CD4-positive, alpha-beta T cell treated with Interleukin-15 for 1 hour (primary cell): ENCODE results near the gene FRMPD1.
A peak's percentile ranks its signal among the peaks of the same experiment; 100 is the strongest.
"Not testable (repeated sequence)": the region's sequence is repeated elsewhere in the genome, so short reads cannot be mapped to it uniquely, and the experiment has no call there.

Experiments
- DNase-seq: peaks from one replicate; pipeline ENCODE4 v3.0.0-alpha.2; 2020

Gene FRMPD1

GRCh38 chr9:37745970-37746369, 95.2 kb downstream of the FRMPD1 start:
- no peak for DNase-seq

DNA sequence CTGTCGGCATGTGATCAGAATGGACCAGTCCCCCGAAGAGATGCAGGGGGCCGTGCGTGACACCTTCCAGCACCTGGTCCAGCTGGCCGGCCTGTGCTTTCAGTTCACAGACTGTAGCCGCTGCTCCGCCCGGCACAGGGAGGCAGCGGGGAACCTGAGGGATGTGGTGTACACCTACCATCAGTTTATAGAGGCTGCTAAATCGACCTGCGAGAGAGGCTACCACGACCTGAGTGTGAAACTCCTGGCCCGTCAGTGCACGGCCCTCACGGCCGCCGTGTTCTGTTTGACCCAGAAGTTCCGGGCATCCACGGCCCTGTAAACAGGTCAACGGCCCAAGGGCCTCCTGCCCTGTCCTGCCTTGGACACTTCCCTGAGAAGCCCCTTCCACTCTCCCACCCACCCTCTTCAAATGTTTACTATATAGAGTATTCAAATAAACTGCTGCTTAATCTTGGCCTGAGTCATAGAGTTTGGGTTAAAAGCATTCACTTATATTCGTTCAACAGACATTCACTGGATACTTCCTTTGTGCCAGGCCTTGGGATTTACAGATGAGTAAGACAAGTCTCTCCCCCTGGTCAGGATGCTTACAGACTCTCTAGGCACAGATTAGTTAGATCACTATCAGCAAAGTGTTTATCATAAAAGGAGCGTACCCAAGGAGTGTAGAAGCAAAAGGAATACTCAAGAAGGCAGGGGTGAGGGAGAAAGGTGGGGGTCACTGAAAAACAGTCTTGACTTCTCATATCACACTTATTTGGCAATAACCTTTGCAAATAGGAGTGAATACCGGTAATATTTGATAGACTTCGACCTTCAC, 95.9 kb downstream of the FRMPD1 start:
- DNase-seq = no peak

- DNase-seq = peak; percentile 50
These were observed 96.6 kb downstream of the FRMPD1 start for GRCh38 chr9:37747271-37747753.

DNA sequence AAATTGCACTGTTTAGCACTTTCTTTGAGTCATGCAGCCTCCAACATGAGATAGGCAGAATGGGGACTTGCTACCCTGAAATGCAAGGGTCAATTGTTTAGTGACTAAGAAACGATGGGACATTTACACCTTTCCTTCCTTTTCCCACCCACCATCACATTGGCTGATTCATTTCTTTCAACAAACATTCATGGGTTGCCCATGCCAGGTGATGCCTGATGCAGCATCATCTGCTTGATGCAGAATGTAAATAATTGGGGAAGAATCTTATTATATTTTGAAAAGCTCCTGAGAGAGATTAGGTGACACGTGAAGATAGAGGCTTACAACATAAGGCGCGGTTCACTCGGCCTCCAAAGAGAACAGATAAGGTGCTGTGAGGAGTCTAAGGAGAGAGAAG, 98.4 kb downstream of the FRMPD1 start:
- no peak for DNase-seq

- no peak for DNase-seq
These were observed 100.4 kb downstream of the FRMPD1 start for GRCh38 chr9:37751186-37751585.

DNA sequence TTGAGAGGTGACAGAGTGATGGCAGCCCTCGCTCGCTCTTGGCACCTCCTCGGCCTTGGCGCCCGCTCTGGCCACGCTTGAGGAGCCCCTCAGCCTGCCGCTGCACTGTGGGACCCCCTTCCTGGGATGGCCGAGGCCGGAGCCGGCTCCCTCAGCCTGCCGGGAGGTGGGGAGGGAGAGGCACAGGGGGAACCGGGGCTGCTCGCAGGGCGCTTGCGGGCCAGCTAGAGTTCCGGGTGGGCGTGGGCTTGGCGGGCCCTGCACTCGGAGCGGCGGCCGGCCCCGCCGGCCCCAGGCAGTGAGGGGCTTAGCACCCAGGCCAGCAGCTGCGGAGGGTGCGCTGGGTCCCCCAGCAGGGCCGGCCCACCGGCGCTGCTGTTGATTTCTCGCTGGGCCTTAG, 101.0 kb downstream of the FRMPD1 start:
- DNase-seq = not testable (repeated sequence)

DNA sequence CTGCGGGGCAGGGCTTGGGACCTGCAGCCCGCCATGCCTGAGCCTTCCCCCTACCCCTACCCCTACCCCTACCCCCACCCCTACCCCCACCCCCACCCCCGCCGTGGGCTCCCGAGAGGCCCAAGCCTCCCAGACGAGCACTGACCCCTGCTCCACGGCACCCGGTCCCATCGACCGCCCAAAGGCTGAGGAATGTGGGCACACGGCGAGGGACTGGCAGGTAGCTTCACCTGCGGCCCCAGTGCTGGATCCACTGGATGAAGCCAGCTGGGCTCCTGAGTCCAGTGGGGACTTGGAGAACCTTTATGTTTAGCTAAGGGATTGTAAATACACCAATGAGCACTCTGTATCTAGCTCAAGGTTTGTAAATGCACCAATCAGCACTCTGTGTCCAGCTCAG, 101.4 kb downstream of the FRMPD1 start:
- DNase-seq = not testable (repeated sequence)

DNA sequence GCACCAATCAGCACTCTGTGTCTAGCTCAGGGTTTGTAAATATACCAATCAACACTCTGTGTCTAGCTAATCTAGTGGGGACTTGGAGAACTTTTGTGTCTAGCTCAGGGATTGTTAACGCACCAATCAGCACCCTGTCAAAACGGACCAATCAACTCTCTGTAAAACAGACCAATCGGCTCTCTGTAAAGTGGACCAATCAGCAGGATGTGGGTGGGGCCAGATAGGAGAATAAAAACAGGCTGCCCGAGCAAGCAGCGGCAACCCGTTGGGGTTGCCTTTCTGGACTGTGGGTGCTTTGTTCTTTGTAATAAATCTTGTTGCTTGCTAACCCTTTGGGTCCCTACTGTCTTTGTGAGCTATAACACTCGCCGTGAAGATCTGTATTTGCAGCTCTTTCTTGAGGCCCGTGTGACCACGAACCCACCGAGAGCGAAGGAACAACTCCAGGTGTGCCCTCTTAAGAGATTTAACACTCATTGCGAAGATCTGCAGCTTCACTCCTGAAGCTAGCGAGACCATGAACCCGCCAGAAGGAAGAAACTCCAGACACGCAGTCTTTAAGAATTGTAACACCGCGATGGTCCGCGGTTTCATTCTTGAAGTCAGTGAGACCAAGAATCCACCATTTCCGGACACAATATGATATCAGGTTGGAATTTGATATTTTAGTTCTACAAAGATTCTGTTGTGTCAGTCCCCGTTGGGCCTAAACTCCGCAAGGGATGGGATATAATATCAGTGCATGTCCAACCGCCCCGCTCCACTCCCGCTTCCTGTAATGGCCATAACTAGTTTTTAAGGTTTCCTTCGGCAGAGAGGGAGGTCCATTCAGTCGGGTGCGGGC, 102.1 kb downstream of the FRMPD1 start:
- no peak for DNase-seq

DNA sequence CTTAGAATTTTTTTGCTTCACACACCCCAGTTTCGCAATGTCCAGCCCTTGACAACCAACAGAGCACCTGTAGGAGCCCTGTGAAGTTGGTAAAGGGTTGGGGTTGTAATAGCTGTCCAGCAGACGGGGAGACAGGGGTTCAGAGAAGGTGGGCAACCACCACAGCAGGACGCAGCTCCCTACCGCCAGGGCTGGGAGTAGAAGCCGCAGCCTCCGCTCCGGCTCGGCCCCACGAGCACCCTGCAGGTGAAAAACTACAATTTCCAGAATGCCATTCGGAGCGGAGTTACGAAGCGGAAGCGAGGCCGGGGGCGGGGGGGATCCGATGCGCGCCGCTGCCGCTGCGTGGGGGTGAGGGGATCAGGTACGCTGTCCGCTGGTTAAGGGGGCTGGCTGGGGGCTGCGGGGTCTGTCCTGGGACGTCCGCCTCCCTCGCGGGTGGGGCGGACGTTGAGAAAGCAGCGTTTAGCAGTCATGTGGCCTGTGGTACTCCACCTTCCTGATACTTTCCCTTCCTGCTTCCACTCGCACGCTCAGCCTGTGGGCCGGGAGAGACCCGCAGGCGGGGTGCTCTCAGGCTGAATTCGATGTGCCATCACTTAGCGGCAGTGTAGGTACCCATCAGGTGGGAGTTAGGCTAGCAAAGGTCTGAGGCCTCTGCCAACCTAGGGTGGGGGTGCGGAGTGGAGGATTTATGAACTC, 102.9 kb downstream of the FRMPD1 start, which contains the start of gene TRMT10B:
Gene TRMT10B (plus strand): TSS at position 317 of the 702 bp plus-strand sequence. CDS start 8,127 bp downstream, outside the sequence.
- peak; percentile 71 for DNase-seq

DNA sequence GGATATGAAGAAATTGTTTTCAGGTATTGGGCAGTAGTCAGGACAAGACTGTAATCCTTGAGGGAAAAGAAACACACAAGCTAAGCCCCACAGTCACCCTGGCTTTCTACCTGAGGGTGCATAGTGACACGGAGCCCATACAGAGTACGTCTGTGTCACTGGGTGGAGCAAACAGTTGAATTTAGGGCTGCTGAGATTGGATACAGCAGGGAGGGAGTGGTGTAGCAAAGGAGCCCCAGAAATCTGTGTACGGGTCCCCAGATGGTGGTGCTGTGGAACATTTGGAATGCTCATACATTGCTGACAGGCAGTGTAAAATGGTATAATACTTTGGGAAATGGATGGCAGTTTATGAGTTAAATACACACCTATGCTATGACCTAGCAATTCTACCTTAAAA, 108.0 kb downstream of the FRMPD1 start:
- no peak for DNase-seq

- no peak for DNase-seq
These were observed 109.8 kb downstream of the FRMPD1 start for GRCh38 chr9:37760416-37761161.

DNA sequence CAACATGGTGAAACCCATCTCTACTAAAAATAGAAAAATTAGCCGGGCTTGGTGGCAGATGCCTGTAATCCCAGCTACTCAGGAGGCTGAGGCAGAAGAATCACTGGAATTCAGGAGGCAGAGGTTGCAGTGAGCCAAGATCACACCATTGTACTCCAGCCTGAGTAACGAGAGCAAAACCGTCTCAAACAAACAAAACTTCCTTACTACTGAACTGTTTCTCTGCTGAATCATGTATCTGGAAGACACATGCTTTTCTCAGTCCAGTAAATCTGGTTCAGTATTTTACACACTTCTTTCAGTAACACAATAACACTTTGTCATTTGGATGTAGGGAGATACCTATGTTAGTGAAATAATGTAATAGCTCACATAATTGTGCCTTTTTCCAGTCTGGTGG, 110.8 kb downstream of the FRMPD1 start:
- no peak for DNase-seq

DNA sequence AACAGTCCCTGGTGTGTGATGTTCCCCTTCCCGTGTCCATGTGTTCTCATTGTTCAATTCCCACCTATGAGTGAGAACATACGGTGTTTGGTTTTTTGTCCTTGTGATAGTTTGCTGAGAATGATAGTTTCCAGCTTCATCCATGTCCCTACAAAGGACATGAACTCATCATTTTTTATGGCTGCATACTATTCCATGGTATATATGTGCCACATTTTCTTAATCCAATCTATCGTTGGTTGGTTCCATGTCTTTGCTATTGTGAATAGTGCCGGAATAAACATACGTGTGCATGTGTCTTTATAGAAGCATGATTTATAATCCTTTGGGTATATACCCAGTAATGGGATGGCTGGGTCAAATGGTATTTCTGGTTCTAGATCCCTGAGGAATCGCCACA, 114.5 kb downstream of the FRMPD1 start:
- DNase-seq = not testable (repeated sequence)

DNA sequence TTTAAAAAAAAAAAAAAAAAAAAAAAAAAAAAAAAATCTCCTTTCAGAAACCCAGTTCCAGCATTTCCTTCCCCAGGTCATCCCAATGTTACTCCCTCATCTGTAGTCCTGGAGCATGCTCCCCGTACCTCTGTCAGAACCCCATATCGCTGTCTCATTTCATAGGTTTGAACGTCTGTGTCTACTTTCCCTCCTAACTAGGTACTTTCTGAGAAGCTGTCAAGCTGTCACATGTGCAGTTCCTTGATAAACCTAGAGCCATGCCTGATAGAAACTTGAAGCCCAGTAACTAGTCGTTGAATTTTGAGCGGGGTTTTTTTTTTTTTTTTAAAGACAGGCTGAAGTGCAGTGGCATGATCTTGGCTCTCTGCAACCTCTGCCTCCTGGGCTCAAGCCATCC, 118.6 kb downstream of the FRMPD1 start:
- DNase-seq = no peak

- no peak for DNase-seq
These were observed 119.2 kb downstream of the FRMPD1 start for GRCh38 chr9:37769995-37770394.

- no peak for DNase-seq
These were observed 124.6 kb downstream of the FRMPD1 start for GRCh38 chr9:37775216-37775919.

- no peak for DNase-seq
These were observed 125.6 kb downstream of the FRMPD1 start for GRCh38 chr9:37776328-37776727.

GRCh38 chr9:37778534-37778933, 127.8 kb downstream of the FRMPD1 start:
- no peak for DNase-seq

GRCh38 chr9:37784291-37784615, 133.5 kb downstream of the FRMPD1 start:
- no peak for DNase-seq

DNA sequence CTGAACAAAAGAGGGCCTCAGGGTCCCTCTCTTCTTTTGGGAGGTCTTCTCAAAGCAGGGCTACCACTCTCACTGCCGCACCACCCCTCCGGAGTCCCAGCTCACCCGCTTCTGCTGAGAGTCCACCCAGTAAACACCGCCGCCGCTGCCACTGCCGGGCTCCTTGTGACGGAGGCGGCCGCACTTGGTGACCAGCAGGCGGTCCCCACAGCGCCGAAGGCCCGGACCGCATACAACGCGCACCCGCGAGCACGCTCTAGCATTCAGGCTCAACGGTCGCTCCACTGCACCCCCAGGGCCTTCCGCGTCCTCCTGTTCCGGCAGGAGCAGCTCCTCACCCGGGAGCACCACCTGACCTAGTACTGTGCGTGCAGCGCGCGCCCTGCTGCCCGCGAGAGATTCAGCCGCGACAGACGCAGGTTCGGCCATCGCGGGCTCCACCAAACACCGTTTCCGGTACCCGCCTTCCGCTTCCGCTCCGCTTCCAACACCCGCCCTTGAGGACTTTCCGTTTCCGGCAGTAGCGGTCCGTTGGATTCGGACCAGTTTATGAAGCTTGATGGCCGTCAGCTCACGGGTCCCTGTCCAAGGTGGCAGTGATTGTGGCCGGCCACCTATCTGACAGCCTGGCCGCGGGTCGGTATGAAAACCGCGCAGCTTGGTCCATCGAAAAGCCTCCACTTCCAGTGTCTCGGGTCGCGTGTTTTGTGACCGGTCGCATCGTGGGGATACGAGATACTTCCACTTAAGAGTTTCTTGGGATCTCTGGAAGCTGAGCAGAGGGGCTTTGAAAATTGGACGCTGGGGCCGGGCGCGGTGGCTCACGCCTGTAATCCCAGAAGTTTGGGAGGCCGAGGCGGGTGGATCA, 134.1 kb downstream of the FRMPD1 start, which contains the start of gene EXOSC3:
Gene EXOSC3 (minus strand): TSS at position 449 of the 868 bp plus-strand sequence. CDS start 20 bp downstream, at position 429.
- peak; percentile 84 for DNase-seq

- no peak for DNase-seq
These were observed 136.3 kb downstream of the FRMPD1 start for GRCh38 chr9:37787059-37787458.
